ENCODE data around the gene RAB20. TPM values are rescaled to one million over a fixed set of nuclear protein-coding genes. Genes with fewer than 3 reads are reported as not detected.

Gene RAB20
- total RNA-seq, 1 experiment from 2014 or later = 5.8 TPM

- no peak for DNase-seq
- peaks cover 8% of the 10 kb centered on the region; the same call in 1 of the 2 replicates for H3K4me1 ChIP-seq
- H3K4me3 ChIP-seq = no peak overlapping the region
- no peaks in the 10 kb centered on the region for H3K36me3 ChIP-seq
- no peaks in the 10 kb centered on the region for H3K27me3 ChIP-seq
- no peak overlapping the region for H3K27ac ChIP-seq
- no peaks in the 10 kb centered on the region for H3K9me3 ChIP-seq (replicated peaks)
These were observed 38.8 kb downstream of the RAB20 start for GRCh38 chr13:110522721-110523120.

- no peaks in the 10 kb centered on the region for H3K27me3 ChIP-seq
- no peak for DNase-seq
- H3K36me3 ChIP-seq = no peaks in the 10 kb centered on the region
- no peak overlapping the region for H3K4me3 ChIP-seq
- no peak overlapping the region for H3K27ac ChIP-seq
- H3K4me1 ChIP-seq = peaks cover 8% of the 10 kb centered on the region; the same call in 1 of the 2 replicates
- no peaks in the 10 kb centered on the region for H3K9me3 ChIP-seq (replicated peaks)
These were observed 39.6 kb downstream of the RAB20 start for GRCh38 chr13:110521946-110522345.

- Histone ChIP-seq H3K4me3 (no peak overlapping the region), H3K9me3 (replicated peaks) (no peaks in the 10 kb centered on the region), H3K36me3 (no peaks in the 10 kb centered on the region), H3K27ac (no peak overlapping the region), H3K4me1 (peaks cover 8% of the 10 kb centered on the region; the same call in 1 of the 2 replicates), H3K27me3 (no peaks in the 10 kb centered on the region)
- DNase-seq = no peak
These were observed 40.2 kb downstream of the RAB20 start for GRCh38 chr13:110521296-110521680.

- DNase-seq = peak in 1 of 2 experiments; percentile 16
These were observed 40.9 kb downstream of the RAB20 start for GRCh38 chr13:110520431-110521295.

GRCh38 chr13:110519506-110519905, 42.0 kb downstream of the RAB20 start:
- DNase-seq = no peak
- no peak overlapping the region for H3K27ac ChIP-seq
- peaks cover 5% of the 10 kb centered on the region; the same call in 1 of the 2 replicates for H3K4me1 ChIP-seq
- H3K27me3 ChIP-seq = no peaks in the 10 kb centered on the region
- H3K36me3 ChIP-seq = no peaks in the 10 kb centered on the region
- no peak overlapping the region for H3K4me3 ChIP-seq
- no peaks in the 10 kb centered on the region for H3K9me3 ChIP-seq (replicated peaks)

More at GRCh38 chr13:110520431-110521295, 40.9 kb downstream of the RAB20 start:
- Histone ChIP-seq H3K27me3 (no peaks in the 10 kb centered on the region), H3K36me3 (no peaks in the 10 kb centered on the region), H3K27ac (no peak overlapping the region), H3K4me3 (no peak overlapping the region), H3K9me3 (replicated peaks) (no peaks in the 10 kb centered on the region), H3K4me1 (peaks cover 5% of the 10 kb centered on the region; the same call in 1 of the 2 replicates)

GRCh38 chr13:110519046-110519445, 42.5 kb downstream of the RAB20 start:
- Histone ChIP-seq H3K27me3 (no peaks in the 10 kb centered on the region), H3K36me3 (no peaks in the 10 kb centered on the region), H3K27ac (no peak overlapping the region), H3K9me3 (replicated peaks) (no peaks in the 10 kb centered on the region), H3K4me1 (peaks cover 5% of the 10 kb centered on the region; the same call in 1 of the 2 replicates), H3K4me3 (no peak overlapping the region)
- no peak for DNase-seq

GRCh38 chr13:110518571-110518970, 43.0 kb downstream of the RAB20 start:
- Histone ChIP-seq H3K9me3 (replicated peaks) (no peaks in the 10 kb centered on the region), H3K4me1 (peaks cover 5% of the 10 kb centered on the region; the same call in 1 of the 2 replicates), H3K4me3 (no peak overlapping the region), H3K27me3 (no peaks in the 10 kb centered on the region), H3K27ac (no peak overlapping the region), H3K36me3 (no peaks in the 10 kb centered on the region)
- DNase-seq = no peak

GRCh38 chr13:110518226-110518525, 43.3 kb downstream of the RAB20 start:
- H3K27me3 ChIP-seq = no peaks in the 10 kb centered on the region
- peaks cover 5% of the 10 kb centered on the region; the same call in 1 of the 2 replicates for H3K4me1 ChIP-seq
- H3K4me3 ChIP-seq = no peak overlapping the region
- no peaks in the 10 kb centered on the region; the same call in 1 of the 2 replicates for H3K36me3 ChIP-seq
- no peaks in the 10 kb centered on the region for H3K9me3 ChIP-seq (replicated peaks)
- no peak for DNase-seq
- no peak overlapping the region for H3K27ac ChIP-seq

GRCh38 chr13:110517505-110518225, 43.9 kb downstream of the RAB20 start:
- Histone ChIP-seq H3K9me3 (replicated peaks) (no peaks in the 10 kb centered on the region), H3K36me3 (peaks cover 5% of the 10 kb centered on the region; the same call in 1 of the 2 replicates), H3K27me3 (no peaks in the 10 kb centered on the region), H3K4me1 (peaks cover 5% of the 10 kb centered on the region; the same call in 1 of the 2 replicates), H3K27ac (no peak overlapping the region), H3K4me3 (no peak overlapping the region)
- DNase-seq = no peak

- Histone ChIP-seq H3K27ac (no peak overlapping the region), H3K4me1 (peaks cover 5% of the 10 kb centered on the region; the same call in 1 of the 2 replicates), H3K4me3 (no peak overlapping the region), H3K9me3 (replicated peaks) (no peaks in the 10 kb centered on the region), H3K27me3 (no peaks in the 10 kb centered on the region), H3K36me3 (peaks cover 14% of the 10 kb centered on the region; the same call in 1 of the 2 replicates)
- DNase-seq = no peak
These were observed 45.0 kb downstream of the RAB20 start for GRCh38 chr13:110516500-110516899.

- no peak for DNase-seq
- no peaks in the 10 kb centered on the region for H3K4me1 ChIP-seq
- H3K9me3 ChIP-seq (replicated peaks) = no peaks in the 10 kb centered on the region
- H3K36me3 ChIP-seq = peaks cover 42% of the 10 kb centered on the region
- no peak overlapping the region for H3K4me3 ChIP-seq
- H3K27me3 ChIP-seq = no peaks in the 10 kb centered on the region
- H3K27ac ChIP-seq = no peak overlapping the region
These were observed 49.3 kb downstream of the RAB20 start for GRCh38 chr13:110512198-110512740.

- H3K27ac ChIP-seq = no peak overlapping the region
- no peaks in the 10 kb centered on the region for H3K9me3 ChIP-seq (replicated peaks)
- DNase-seq = no peak
- no peaks in the 10 kb centered on the region for H3K4me1 ChIP-seq
- peaks cover 43% of the 10 kb centered on the region for H3K36me3 ChIP-seq
- H3K27me3 ChIP-seq = no peaks in the 10 kb centered on the region
- no peak overlapping the region for H3K4me3 ChIP-seq
These were observed 49.9 kb downstream of the RAB20 start for GRCh38 chr13:110511509-110512181.

- Histone ChIP-seq H3K9me3 (replicated peaks) (no peaks in the 10 kb centered on the region), H3K27ac (no peak overlapping the region), H3K4me3 (no peak overlapping the region), H3K27me3 (no peaks in the 10 kb centered on the region), H3K36me3 (peaks cover 48% of the 10 kb centered on the region), H3K4me1 (no peaks in the 10 kb centered on the region)
- no peak for DNase-seq
These were observed 51.3 kb downstream of the RAB20 start for GRCh38 chr13:110509971-110510786.

- Histone ChIP-seq H3K9me3 (replicated peaks) (no peaks in the 10 kb centered on the region), H3K27ac (no peak overlapping the region), H3K36me3 (peaks cover 50% of the 10 kb centered on the region), H3K4me1 (no peaks in the 10 kb centered on the region), H3K27me3 (no peaks in the 10 kb centered on the region), H3K4me3 (no peak overlapping the region)
- DNase-seq = no peak
These were observed 52.0 kb downstream of the RAB20 start for GRCh38 chr13:110509478-110509926.
